Kidney (tissue), 14 donors: Measurements from ENCODE around the gene MCTS1. TPM values are rescaled to one million over a fixed set of nuclear protein-coding genes. Genes with fewer than 3 reads are reported as not detected.

ENCODE experiments used
- DNase-seq, 5 donors: peaks; one replicate each; pipeline ENCODE4 v3.0.0-alpha.2; 2013 to 2020
- FAIRE-seq: peaks from 2 replicates; lab custom pipeline; 2012; peaks lifted over from hg19 to GRCh38; lab: Jason Lieb, UNC
- H3K27ac ChIP-seq, 2 donors: one replicate each; pipeline ENCODE4 v1.7.0; 2013; ENCODE audit warnings: low read depth in 2 of 2, low read length in 2 of 2, inconsistent platforms in 1 of 2
- H3K27me3 ChIP-seq: one replicate; pipeline ENCODE4 v1.7.1; 2013; ENCODE audit warnings: low read length, inconsistent platforms; ENCODE audit not compliant: control insufficient read depth, insufficient read depth
- H3K36me3 ChIP-seq, 3 donors: one replicate each; pipeline versions ENCODE4 v1.7.0 to v1.7.1; 2013; ENCODE audit warnings: low read length in 3 of 3, control low read depth in 1 of 3, inconsistent platforms in 1 of 3; ENCODE audit not compliant: insufficient read depth in 3 of 3, control insufficient read depth in 2 of 3
- H3K4me1 ChIP-seq, 3 donors: one replicate each; pipeline versions ENCODE4 v1.7.0 to v1.7.1; 2013; ENCODE audit warnings: low read length in 3 of 3, inconsistent platforms in 1 of 3, low read depth in 1 of 3; ENCODE audit not compliant: control insufficient read depth in 2 of 3, insufficient read depth in 2 of 3
- H3K4me3 ChIP-seq, 3 donors: one replicate each; pipeline versions ENCODE4 v1.7.0 to v1.8.1; 2013; ENCODE audit warnings: low read length in 3 of 3, control low read depth in 1 of 3, inconsistent platforms in 1 of 3
- H3K9ac ChIP-seq, 3 donors: one replicate each; pipeline versions ENCODE4 v1.7.0 to v1.7.1; 2013; ENCODE audit warnings: low read length in 3 of 3, control low read depth in 1 of 3, inconsistent platforms in 1 of 3
- H3K9me3 ChIP-seq, 3 donors: one replicate each; pipeline versions ENCODE4 v1.7.0 to v1.7.1; 2013; ENCODE audit warnings: low read length in 3 of 3, control low read depth in 1 of 3, inconsistent platforms in 1 of 3; ENCODE audit not compliant: control insufficient read depth in 2 of 3, insufficient read depth in 1 of 3
- intact Hi-C: fragments of 100-400 bp; cut with DNase I; formaldehyde crosslinking; loops from one replicate; pipeline ENCODE4 v1.11.1; 2022
- polyA plus RNA-seq: library from polyadenylated mRNA; stranded (reverse); fragments of 350-450 nt; fragmentation: Illumina TruSeq; extraction: RNeasy Lipid Tissue Mini Kit (QIAGEN cat#74804); gene quantifications from one replicate; pipeline ENCODE4 v1.2.3, GENCODE V29; 2014; ENCODE audit warnings: low read depth, low replicate concordance; ENCODE audit not compliant: insufficient read depth
- total RNA-seq: library from RNA; stranded (reverse); fragmentation: NEBNext Ultra II Directional; extraction: Animal tissue kit (Norgen Biotek cat#: 25700); gene quantifications from one replicate; pipeline ENCODE4 v1.2.1, GENCODE V29; 2021
- TF ChIP-seq, protein P1 (sequence below): IDR thresholded peaks from 3 replicates; pipeline ENCODE4 v1.5.1; 2012; ENCODE audit warnings: mild to moderate bottlenecking, moderate library complexity, borderline replicate concordance; ENCODE audit not compliant: insufficient read depth; ENCODE audit errors: extremely low read depth
- donor health status: control.
- donor health status: control.
- donor health status: control.
- donor health status: control.
- donor health status: control.
- donor health status: DM: yes; HTN: yes; CAD: no.
- donor health status: Normal renal cell carcinoma (clear cell type).

MCTS1 gene
- total and polyA plus RNA-seq, 2 donors from 2014 or later = 30.6 to 73.7 TPM

DNA sequence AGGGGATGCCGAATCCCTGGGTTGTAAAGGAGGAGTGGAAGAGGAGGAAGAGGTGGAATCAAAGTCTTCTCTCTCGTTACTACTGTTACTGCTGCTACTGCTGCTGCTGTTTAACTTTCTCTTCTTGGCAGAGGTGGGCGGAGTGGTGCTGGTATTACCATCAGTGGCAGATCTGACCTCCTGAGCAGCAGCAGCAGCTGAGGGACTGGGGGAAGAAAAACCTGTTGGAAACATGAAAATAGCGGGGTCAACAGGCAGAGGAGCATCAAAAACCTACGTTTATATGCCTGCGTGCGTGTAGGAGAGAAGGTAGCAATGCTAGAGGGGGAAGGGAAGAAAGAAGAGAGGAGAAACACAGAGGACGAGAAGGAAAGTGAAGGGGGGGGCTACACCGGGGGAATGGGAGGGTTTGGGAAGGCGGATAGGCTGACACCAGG lies 43.5 kb upstream of the MCTS1 start:
- intact Hi-C loops = no loop called here
- TF ChIP-seq, protein P1, sequence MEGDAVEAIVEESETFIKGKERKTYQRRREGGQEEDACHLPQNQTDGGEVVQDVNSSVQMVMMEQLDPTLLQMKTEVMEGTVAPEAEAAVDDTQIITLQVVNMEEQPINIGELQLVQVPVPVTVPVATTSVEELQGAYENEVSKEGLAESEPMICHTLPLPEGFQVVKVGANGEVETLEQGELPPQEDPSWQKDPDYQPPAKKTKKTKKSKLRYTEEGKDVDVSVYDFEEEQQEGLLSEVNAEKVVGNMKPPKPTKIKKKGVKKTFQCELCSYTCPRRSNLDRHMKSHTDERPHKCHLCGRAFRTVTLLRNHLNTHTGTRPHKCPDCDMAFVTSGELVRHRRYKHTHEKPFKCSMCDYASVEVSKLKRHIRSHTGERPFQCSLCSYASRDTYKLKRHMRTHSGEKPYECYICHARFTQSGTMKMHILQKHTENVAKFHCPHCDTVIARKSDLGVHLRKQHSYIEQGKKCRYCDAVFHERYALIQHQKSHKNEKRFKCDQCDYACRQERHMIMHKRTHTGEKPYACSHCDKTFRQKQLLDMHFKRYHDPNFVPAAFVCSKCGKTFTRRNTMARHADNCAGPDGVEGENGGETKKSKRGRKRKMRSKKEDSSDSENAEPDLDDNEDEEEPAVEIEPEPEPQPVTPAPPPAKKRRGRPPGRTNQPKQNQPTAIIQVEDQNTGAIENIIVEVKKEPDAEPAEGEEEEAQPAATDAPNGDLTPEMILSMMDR = no peak
- H3K9ac ChIP-seq = peak overlapping the region; percentile 49 to 91 (median 81)
- peak overlapping the region; percentile 99 for H3K27ac ChIP-seq
- DNase-seq (no peak), FAIRE-seq (no peak)
- peaks cover 0 to 9% (median 0%) of the 10 kb centered on the region in 3 donors for H3K4me1 ChIP-seq
- H3K4me3 ChIP-seq = peak overlapping the region; percentile 81 to 88 (median 87)
- H3K27me3 ChIP-seq = no peaks in the 10 kb centered on the region
- H3K9me3 ChIP-seq = no peaks in the 10 kb centered on the region
- no peaks in the 10 kb centered on the region for H3K36me3 ChIP-seq

DNA sequence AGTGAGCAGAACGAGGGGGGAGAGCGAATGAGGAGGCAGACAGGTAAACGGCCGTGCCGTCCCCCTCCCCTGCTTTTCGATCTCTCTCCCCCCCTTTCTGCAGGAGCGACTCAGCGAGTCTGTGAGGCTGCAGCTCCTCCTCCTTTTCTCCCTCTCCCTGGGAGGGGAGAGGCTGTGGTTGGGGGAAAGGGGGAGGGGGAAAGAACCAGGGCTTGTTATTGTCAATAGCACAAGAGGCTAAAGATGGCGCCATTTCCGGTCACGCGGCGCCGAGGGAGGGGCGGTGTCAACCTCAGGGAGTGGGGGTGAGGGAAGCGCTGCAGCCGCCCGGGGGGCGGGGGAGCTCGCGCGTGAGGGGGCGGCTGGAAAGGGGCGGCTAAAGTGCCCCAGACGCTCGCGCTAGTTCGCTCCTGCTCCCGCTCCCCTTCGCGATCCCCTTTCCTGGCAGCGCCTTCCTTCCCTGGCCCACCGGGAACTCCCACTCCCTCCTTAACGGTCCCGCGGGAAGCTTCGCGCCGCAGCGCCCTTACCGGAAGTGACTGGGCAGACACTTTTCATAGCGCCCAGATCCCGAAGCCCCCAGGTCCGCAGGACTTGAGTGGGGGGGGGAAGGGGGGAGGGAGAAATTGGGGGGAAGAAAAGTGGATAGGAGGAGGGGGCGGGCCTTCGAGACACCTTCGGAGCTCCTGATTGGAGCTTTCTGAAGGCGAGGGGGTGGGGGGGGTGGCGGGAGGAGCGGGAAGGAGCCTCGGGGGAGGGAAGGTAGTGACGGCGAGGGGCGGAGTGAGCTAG lies 42.9 kb upstream of the MCTS1 start, which contains the start of gene CUL4B:
Gene CUL4B (minus strand): TSS at position 121 of the 792 bp plus-strand sequence. CDS start 324 bp downstream, outside the sequence.
- Histone ChIP-seq H3K4me3 (peak within 1 kb of the TSS; percentile 84 to 90 (median 87)), H3K9ac (peak within 1 kb of the TSS; percentile 87 to 93 (median 93)), H3K4me1 (peaks cover 0 to 9% (median 0%) of the 10 kb centered on the region in 3 donors), H3K27me3 (no peaks in the 10 kb centered on the region), H3K27ac (peak within 1 kb of the TSS; percentile 99), H3K36me3 (no peaks in the 10 kb centered on the region), H3K9me3 (no peaks in the 10 kb centered on the region)
- DNase-seq (peak; percentile 95 to 97 (median 96)), FAIRE-seq (no peak)
- TF ChIP-seq, protein P1 = no peak
- intact Hi-C loops = no loop called here

DNA sequence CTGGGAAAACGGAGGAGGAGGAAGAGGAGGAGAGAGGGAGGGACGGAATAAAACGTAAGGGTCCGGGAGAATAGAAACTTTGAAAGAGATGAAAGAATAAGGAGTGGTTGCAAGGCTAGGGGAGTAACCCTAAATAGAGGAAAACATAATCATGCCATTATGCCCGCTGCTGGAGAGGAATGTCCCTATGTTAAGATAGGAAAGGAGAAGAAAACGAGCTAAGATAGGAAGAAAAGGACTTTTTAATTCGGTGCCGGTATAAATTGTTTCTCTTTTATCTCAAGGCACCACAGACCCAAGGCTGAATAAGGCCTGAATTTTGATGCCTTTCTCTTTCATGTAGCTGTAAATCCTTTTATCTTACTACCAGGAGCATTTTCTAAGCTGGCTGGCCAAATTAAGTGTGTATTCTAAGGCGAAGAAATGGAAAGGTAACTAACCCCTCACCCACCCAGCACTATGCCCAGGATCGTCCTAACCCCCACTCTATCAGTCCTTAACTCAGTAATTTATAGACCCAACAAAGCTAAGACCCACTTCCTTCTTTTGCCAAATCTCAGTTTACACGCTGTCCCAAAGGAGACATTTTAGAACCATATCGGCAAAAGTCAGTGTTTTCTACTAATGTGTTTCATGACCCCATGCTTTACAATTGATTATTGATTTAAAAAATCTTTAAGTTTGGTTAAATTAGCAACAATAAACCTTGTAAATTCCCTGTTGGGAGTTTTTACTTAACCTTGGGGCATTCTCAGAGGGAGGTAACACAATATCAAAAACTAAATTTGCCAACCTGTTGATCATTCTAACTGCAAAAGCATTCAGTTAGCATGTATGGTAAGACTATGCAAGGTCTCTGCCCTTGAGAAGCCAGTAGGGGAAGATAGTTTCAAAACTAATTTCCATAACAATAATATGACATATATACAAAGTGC lies 42.0 kb upstream of the MCTS1 start:
- FAIRE-seq (no peak), DNase-seq (peak in 1 of 5 donors; percentile 17)
- Histone ChIP-seq H3K4me1 (peaks cover 0 to 9% (median 0%) of the 10 kb centered on the region in 3 donors), H3K27me3 (no peaks in the 10 kb centered on the region), H3K27ac (peak overlapping the region; percentile 79 to 99), H3K9ac (peak overlapping the region; percentile 87 to 93 (median 93)), H3K4me3 (peak overlapping the region; percentile 84 to 90 (median 87)), H3K36me3 (no peaks in the 10 kb centered on the region), H3K9me3 (no peaks in the 10 kb centered on the region)
- intact Hi-C loops = no loop called here
- TF ChIP-seq, protein P1 = no peak
